ACHN (cell line): ENCODE measurements around the gene OPA3.

Source experiments
- DNase-seq: peaks from one replicate; pipeline ENCODE4 v3.0.0-alpha.2; 2015
- in situ Hi-C: cut with HindIII; loops from 2 replicates; pipeline ENCODE4 v1.10.0; 2017; ENCODE audit warnings: low sequenced_read_pairs, low pct_ligation_motif_present, low pct_unique_long_range_greater_than_20kb

OPA3 gene

DNA sequence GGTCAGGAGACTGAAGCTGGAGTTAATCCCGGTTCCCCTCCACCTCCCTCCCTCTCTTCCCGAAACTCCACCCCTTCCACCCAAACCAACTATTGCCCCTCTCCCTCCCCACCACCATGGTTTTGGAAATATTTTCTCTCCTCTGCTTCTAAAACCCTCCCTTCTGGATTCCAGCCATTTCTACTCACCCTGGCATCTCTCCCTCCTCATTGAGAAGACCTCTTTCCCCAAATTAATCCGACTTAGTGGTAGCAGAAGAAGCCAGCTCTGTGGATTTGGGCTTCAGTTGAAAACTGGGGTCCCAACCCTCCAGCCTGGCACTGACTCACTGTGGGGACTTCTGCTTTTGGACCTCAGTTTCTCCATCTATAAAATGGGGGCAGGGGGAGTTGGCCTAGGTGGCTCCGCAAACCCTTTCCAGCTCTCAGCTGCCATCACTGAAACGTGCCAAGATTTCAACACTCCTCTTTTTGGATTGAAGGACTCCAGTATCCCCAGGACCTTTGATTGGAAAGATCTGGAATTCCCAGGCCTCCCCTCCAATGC is 15.8 kb upstream of the OPA3 start:
- DNase-seq = no peak
- in situ Hi-C loops = no loop called here

DNA sequence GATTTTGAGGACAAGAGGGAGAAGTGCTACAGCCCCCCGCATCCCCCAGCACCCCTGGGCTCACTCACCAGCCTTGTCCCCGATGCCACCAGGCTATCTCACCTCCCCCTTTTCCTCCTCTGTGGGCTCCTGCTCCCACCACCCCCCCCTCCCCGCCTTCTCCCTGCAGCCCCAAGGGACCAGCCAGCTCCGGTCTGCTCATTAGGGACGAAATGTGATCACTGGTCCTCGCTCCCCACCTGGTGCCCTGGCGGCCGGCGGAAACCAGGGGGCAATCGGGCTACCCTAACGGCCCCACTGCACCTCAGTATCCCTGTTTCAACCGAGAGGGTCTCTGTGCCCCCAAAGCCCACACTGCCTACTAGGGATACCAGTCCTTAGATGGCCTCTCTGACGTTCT is 14.7 kb upstream of the OPA3 start:
- in situ Hi-C loops = no loop called here
- DNase-seq = no peak

DNA sequence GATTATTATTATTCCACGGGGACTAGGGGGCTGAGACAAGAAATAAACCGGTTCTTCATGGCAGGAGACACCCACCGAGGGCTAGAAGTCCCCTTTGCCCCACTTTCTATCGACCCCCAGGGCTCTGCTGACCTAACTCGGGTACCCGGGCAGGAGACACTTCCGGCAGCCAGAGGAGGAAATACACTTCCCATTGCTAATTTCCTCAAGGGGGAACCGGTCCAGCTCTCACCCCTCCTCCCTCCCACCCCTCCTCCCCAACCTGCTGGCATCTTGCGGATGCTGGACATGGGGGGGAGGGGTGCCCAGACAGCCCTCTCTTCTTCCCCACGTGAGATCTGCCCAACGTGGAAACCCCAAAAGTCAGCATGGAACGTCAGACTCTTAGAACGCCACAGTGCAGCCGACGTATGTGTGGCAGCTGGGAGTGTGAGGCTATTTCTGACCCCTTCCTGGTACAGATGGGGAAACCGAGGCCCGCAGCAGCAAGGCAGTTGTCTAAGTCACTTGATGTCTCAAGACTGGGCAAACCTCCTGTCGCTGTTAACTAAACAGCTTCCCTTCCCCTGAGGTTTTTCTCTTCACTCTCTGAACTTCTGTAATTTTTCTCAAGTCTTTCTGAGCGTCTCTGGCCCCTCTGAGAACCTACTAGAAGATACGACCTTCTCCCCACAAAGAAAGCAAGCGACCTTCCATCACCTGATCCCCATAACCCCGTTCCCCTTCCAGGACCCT is 13.8 kb upstream of the OPA3 start:
- in situ Hi-C loops = no loop called here
- DNase-seq = no peak

DNA sequence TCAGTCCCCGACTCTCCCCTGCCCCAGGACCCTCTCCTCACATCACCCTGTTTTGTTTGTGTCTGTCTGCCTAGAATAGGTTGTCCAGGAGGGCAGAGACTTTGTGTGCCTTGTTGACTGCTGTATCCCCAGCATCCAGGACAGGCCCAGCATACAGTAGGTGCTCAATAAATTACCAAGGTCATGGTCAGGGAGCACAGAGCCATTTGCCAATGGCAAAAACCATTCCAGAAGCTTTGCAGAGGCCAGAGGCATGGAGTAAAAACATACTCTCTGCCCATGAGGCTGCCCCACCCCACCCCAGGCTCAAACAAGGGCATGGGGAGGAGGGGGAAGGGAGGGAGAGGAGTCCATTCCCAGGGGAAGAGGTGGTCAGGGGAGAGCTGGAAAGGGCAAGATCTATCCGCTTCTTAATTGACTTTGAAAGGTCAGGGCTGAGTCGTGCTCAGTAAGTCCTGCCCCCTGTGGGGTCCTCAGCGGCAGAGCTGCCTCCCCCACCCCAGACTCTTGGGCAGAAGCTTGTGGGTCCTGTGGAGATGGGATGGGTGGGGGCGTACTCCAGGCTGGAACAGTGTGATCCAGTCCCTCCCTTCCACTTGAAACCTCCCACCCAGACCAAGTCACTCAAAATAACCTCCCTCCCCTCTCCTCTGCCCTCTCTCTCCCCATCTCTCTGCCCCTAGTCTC is 13.0 kb upstream of the OPA3 start:
- in situ Hi-C loops = no loop called here
- DNase-seq = no peak

DNA sequence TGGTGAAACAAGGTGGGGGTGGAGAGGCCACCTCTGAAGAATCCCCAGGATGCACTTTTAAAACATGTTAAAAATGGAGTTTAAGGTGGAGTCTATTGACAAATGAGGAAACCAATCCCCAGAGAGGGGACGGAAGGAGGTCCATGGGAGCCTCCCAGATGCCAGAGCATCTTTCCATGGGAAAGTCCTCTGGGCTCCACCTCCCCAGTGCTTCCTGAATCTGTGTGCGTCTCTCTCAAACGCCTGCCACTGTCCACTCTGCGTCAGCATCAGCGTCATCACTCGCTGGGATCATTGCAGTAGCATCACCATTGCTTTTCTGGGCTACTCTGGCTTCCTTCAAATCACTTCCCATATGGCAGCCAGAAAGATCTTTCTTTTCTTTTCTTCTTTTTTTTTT is 11.2 kb upstream of the OPA3 start:
- in situ Hi-C loops = no loop called here
- DNase-seq = no peak

DNA sequence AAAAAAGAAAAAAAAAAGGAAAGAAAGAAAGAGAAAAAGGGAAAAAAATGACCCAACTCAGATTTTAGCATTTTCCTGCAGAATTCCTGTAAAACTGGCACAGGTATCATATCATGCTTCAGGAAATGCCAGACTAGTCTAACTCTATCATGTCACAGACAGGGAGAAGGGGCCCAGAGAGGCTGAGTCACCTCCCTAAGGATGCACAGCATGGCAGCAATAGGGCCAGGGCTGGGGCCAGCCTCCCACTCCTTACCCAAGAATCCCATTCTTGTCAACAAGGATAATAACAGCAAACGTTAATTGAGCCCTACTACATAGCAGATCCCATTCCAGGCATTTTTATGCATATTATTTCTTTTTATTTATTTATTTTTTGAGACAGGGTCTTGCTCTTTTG is 8.9 kb upstream of the OPA3 start:
- DNase-seq = no peak
- in situ Hi-C loops = no loop called here

DNA sequence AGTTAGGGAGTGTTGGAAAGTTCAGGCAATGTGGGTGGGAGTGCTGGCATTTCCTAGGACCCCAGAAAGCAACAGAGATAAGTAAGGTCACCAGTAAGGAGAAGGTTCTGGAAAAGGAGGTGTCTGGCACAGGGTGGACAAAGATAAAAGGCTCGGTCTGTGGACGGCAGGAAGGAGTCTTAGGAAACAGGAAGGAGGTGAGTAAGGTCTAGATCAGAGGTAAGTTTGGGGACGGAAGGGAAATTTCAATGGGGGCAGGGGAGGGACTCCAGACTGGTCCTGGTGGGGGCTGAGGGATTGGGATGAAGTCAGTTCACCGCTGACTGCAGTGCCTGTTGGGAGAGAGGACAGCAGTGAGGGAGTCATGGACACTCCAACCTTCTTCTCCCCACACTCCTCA is 7.8 kb upstream of the OPA3 start:
- in situ Hi-C loops = no loop called here
- no peak for DNase-seq

DNA sequence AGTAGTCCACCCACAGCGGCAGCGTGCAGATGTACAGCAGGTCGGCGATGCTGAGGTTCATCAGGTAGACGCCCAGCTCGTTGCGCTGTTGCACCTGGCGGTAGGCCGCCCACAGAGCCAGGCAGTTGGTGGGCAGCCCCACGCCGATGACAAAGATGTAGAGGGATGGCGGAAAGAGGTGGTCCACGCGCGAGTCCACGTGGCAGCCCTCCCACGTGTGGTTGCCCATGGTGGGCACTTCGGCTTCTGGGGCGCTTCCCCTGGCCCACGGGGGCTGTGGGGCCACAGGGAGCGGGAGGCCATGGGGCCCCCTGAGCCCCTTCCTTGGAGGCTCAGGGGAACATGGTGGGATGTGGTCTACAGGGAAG is 7.0 kb upstream of the OPA3 start:
- DNase-seq = no peak
- in situ Hi-C loops = no loop called here

DNA sequence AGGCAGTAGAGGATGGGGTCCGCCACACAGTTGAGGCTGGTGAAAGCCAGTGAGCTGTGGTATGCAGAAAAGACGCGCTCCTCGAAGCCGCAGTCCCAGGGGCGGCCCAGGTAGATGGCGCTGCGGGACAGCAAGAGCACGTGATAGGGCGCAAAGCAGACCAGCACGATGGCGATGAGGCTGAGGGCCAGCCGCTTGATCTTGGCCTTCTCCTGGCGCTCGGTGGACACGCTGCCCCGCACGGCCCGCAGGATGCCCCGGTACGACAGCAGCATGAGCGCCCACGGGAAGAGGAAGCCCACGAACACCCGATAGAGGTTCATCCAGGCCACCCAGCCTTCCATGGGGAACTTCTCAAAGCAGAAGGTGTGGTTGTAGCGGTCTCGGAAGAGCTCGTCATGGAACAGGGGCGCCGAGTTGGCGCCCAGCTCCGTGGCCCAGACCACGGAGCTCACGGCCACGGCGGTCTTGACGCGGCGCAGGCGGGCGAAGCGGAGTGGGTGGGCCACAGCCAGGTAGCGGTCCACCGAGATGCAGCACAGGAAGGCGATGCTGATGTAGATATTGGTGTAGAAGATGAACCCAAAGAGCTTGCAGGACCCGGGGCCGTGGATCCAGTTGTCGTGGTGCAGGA is 6.5 kb upstream of the OPA3 start:
- peak; percentile 14 for DNase-seq

DNA sequence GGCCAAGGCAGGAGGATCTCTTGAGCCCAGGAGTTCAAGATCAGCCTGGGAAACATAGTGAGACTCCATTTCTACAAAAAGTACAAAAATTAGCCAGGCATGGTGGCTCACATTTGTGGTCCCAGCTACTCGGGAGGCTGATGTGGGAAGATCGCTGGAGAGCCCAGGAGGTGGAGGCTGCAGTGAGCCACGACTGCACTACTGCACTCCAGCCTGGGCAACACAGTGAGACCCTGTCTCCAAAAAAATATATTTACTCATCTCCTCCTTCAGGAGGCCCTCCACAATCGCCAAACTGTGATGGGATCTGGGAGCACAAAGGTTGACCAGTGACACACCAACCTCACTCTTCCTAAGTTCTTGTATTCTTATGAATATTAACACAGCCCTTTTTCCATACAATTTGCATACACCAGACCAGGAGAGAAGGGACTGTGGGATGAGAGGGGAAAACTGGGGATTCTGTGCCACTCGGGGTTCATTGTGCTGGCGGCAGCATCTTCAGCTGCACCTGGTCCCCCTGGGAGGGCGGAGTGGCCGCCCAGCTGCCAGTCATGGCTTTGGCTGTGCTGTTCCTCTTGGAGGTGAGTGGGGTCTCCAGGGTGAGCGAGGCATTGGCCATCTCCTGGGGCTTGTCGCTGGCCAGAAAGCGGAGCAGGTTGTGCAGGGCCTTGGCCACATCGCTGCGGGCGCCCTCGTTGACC is 5.8 kb upstream of the OPA3 start:
- in situ Hi-C loops = no loop called here
- no peak for DNase-seq

More for the DNA sequence above, 6.5 kb upstream of the OPA3 start:
- in situ Hi-C loops = no loop called here

DNA sequence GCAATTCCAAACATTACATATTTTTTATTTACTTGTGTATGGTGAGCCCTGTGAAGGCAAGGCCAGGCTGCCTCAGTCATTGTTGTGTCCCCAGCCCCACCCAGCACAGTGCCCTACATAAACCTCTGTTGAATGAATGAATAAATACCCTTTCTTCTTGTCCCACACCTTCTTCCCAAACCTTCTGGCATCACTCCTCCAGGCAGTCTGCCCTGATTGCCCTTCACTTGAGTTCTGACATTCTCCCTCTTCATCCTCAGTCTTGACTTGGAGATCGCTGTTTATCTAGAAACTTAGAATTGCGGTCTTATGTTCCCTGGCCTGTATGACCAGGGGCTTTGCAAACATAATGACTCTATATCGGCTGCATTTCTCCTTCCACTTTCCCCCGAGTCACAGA is 5.2 kb upstream of the OPA3 start:
- in situ Hi-C loops = no loop called here

DNA sequence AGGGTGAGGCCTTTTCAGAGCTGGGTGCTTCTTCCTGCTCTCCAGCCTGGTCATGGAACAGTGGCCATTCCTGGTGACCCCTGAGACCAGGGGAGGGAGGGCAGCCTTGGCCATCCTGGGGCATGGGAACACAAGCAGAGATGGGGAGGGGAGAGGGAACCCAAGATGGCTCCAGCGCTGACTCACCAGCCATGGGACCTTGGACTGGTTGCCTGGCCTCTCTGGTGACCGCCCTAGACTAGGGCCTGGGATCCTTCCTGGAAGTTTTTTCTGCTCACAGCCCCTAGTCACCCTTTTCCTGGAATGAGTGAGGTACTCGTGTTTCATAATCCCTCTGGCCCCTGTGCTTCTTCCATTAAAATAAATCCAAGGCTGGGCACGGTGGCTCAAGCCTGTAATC is 3.3 kb upstream of the OPA3 start:
- in situ Hi-C loops = no loop called here
- DNase-seq = no peak

More for the DNA sequence above, 5.2 kb upstream of the OPA3 start:
- DNase-seq = no peak

DNA sequence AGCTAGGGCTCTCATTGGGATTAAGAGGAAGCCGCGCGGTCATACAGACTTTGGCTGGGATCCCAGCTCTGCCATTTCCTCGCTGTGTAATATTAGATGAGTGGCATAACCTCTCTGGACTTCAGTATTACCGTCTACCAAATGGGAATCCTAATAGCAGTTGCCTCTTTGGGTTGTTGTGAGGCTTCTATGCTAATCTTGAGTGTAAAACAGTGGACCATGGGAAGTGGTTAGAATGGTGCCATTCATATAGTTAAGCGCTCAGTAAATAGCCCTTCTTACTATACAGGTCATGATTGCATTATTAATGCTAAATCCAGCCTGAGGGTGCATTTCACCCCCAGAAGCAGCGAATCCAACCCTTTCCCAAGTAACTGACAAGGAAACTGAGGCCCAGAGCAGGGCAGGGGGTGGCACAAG is 566 bp upstream of the OPA3 start:
- in situ Hi-C loops = no loop called here
- no peak for DNase-seq

DNA sequence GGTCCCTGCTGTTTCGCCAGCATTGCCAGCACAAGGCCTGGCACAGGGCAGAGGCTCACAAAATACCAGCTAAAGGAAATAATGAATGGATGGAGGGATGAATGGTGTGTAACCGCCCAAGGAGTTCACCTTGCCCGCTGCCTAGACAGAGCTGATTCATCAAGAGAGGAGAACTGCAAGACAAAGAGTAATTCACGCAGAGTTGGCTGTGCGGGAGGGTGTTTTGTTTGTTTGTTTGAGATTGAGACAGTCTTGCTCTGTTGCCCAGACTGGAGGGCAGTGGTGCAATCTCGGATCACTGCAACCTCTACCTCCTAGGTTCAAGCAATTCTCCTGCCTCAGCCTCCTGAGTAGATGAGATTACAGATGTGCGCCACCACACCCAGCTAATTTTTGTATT is 3.0 kb downstream of the OPA3 start:
- no peak for DNase-seq
- in situ Hi-C loops = no loop called here

DNA sequence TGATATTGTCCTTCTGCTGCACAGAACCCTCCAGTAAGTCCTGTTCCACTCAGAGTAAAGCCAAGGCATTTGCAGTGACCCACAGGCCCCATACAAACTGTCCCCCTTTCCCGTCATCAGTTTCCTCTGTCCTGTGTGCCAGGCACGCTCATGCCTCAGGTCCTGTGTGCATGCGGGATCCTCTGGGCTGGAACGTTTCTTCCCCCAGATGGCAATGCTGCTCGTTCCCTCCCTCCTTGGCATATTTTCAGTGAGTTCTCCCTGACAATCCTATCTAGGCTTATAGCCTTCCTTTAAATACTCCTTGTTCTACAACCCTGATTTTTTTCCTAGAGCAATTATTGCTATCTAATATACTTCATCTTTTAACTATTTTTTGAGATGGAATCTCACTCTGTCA is 5.7 kb downstream of the OPA3 start:
- DNase-seq = no peak
- in situ Hi-C loops = no loop called here

DNA sequence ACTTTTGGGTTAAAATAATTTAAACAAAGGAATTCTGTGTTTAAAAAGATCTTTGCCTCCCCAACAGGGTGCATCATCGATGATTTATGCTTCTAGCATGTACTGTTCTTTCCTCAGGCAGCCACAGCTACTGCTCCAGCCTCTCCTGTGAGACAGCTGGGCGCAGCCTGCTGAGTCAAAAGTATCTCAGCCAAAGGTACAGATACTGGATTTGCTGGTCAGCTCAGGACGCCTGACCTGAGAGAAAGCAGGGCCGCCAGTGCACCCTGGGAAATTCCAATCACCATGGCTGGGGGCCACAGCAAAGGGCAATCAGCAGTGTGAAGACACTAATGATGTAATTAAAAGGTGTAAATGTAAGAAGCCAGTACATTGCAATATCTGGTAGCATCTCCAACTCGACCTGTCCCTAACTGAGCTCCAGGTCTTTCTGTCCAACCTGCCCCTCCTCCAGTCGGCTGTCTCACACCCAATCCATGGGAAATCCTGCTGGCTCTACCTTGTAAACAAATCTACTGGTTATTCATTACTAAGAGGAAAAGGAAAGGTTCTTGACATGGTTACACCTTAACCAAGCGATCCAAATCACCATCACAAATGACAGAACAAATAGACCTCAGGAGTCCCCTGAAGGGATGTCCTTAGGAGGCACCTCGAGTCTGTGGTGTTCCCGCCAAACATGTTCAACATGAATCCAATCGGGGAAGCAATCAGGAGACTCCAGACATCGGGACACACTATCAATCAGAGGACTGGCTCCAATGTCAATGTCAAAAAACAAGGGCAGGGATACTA is 7.3 kb downstream of the OPA3 start:
- peak; percentile 76 for DNase-seq
- in situ Hi-C loops = no loop called here

DNA sequence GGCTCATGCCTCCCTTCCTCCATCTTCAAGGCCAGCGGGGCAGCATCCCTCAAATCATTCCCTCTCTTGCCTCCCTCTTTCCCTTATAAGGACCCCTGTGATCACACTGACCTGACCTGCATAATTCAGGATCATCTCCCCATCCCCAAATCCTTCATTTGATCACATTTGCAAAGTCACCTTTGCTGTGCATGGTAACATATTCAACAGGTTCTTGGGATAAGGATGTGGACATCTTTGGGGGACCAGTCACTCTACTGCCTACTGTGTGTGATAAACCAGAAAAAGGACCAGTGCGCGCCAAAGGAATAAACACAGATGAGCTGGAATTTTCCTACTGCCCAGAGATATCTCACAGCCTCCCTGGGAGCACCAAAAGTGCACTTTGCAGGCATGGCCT is 7.9 kb downstream of the OPA3 start:
- DNase-seq = no peak
- in situ Hi-C loops = no loop called here

DNA sequence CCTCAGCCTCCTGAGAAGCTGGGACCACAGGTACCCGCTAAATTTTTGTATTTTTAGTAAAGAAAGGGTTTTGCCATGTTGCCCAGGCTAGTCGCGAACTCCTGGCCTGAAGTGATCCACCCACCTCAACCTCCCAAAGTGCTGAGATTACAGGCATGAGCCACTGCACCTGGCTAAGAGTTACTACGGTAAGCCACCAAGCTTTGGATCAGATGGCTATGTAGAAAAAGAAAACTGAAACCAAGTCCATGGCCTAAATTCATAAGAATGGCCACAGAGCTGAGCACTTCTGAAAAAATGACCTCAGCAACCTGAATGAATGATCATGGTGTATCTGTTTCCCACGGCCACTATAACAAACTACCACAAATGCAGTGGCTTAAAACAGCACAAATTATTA is 9.4 kb downstream of the OPA3 start:
- in situ Hi-C loops = no loop called here

More for the DNA sequence above, 9.4 kb downstream of the OPA3 start:
- no peak for DNase-seq
